Measurements from ENCODE around the gene SRXN1. TPM values are rescaled to one million over a fixed set of nuclear protein-coding genes. Genes with fewer than 3 reads are reported as not detected.
A peak's percentile ranks its signal among the peaks of the same experiment; 100 is the strongest.

SRXN1 gene
- total and polyA plus RNA-seq, 9 donors = 8.4 to 13.7 (median 10.6) TPM

DNA sequence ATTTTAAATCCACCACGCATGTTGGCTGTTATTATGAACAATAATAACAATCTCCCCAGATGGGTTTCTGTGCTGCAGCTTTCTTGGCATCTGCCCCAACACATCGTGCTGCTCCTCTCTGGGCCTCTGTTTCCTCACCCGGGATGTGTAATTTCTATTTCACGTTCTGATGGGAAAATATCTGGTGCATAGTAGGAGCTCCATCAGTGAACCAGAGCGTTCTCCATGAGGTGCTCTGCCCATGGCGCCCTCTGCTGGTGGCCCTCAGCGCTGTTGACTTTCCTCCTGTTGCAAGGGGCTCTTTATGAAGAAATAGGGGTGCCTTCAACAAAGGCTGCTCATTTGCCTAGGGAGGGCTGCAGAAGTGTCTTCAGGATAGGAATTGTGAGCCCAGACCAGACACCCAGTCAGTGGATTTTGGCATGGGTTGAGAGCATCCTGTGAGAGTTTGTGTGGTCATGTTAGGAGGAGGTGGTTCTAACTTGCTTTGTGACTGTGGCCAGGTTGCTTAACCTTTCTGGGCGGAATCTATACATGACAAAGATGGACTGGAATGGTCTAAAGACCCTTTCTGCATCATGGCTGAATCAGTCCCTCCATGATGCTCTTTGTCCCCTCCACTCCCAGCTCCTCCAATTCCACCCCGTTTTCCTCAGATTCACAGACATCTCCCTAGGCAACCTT is 14.5 kb upstream of the SRXN1 start:
- H3K9me3 ChIP-seq (replicated peaks; ENCODE audit: control insufficient read depth, low read depth, low read length) = no peaks in the 10 kb centered on the region
- DNase-seq = no peak
- no peaks in the 10 kb centered on the region for H3K4me1 ChIP-seq (ENCODE audit: control insufficient read depth, insufficient read depth, low read length)
- no peak overlapping the region for H3K4me3 ChIP-seq (ENCODE audit: low read length)
- WGBS (ENCODE audit: insufficient coverage) = 0% methylated on average over 3 of the region's 9 CpGs
- H3K27ac ChIP-seq (ENCODE audit: low read length) = no peak overlapping the region
- H3K36me3 ChIP-seq (ENCODE audit: control insufficient read depth, insufficient read depth, low read length) = no peaks in the 10 kb centered on the region
- H3K27me3 ChIP-seq (ENCODE audit: control insufficient read depth, insufficient read depth, low read length) = peaks cover 61% of the 10 kb centered on the region

DNA sequence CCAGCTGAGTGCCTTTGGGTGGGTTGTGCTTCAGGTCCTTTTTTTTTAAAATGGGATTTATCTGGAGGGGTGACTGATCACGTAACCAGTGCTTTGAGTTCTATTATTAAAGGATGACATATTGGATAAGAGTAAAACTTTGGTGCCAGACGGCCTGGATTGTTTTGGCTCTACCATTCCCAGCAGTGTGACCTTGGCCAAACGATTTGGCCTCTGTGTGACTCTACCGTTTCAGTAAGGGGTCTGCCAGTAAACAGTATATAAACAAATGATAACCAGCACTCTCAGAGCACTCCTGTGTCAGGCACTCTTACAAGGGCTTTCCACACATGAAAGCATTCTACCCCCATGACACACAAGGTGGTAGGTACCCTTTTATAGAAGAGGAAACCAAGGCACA is 13.9 kb upstream of the SRXN1 start:
- DNase-seq = no peak

DNA sequence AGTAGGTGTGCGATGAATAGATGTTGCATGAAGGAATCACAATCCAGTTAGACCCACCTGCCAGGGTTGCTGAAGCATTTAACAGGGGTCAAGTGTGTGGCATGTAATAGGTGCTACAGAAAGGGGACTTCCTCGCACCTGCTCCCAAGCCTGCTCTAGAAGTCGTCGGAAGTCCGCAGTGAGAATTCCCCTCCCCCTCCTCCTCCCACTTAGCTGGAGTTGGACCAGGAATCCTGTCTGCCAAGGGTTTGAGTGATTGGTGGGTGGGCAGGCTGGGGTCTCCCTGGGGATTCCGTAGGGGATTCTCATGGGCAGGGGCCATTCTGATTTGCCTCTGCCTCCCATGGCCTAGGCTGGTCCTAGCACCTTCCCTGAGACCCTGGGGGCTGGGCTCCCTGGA is 12.3 kb upstream of the SRXN1 start:
- peaks cover 68% of the 10 kb centered on the region for H3K27me3 ChIP-seq (ENCODE audit: control insufficient read depth, insufficient read depth, low read length)
- H3K9me3 ChIP-seq (replicated peaks; ENCODE audit: control insufficient read depth, low read depth, low read length) = no peaks in the 10 kb centered on the region
- H3K4me1 ChIP-seq (ENCODE audit: control insufficient read depth, insufficient read depth, low read length) = peaks cover 7% of the 10 kb centered on the region
- DNase-seq = no peak
- no peak overlapping the region for H3K27ac ChIP-seq (ENCODE audit: low read length)
- no peak overlapping the region for H3K4me3 ChIP-seq (ENCODE audit: low read length)
- 0% methylated on average over 1 of the region's 6 CpGs for WGBS (ENCODE audit: insufficient coverage)
- H3K36me3 ChIP-seq (ENCODE audit: control insufficient read depth, insufficient read depth, low read length) = no peaks in the 10 kb centered on the region

More for the DNA sequence above, 13.9 kb upstream of the SRXN1 start:
- Histone ChIP-seq H3K36me3 (ENCODE audit: control insufficient read depth, insufficient read depth, low read length) (no peaks in the 10 kb centered on the region), H3K4me1 (ENCODE audit: control insufficient read depth, insufficient read depth, low read length) (peaks cover 4% of the 10 kb centered on the region), H3K9me3 (replicated peaks; ENCODE audit: control insufficient read depth, low read depth, low read length) (no peaks in the 10 kb centered on the region), H3K27me3 (ENCODE audit: control insufficient read depth, insufficient read depth, low read length) (peaks cover 62% of the 10 kb centered on the region), H3K27ac (ENCODE audit: low read length) (no peak overlapping the region), H3K4me3 (ENCODE audit: low read length) (no peak overlapping the region)
- WGBS (ENCODE audit: insufficient coverage) = 51% methylated on average over 3 of the region's 4 CpGs

DNA sequence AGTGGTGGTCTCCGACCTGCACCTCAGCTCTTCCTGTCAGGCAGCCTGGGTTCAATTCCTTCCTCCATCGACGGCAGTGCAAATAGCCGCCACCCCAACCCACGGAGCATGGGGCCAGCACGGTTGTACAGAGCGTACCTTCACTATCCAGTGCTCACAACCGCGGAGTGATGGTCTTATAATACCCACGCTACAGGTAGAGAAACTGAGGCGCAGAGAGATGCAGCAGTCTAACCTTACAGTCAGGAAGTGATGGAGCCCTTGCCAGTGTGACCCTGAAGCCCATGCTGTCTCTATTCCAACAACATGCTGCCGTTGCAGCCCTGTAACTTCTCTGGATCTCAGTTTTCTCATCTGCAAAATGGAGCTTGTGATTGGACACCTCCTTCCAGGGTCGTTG is 11.6 kb upstream of the SRXN1 start:
- DNase-seq = no peak
- peaks cover 7% of the 10 kb centered on the region for H3K4me1 ChIP-seq (ENCODE audit: control insufficient read depth, insufficient read depth, low read length)
- 38% methylated on average over 13 of the region's 13 CpGs for WGBS (ENCODE audit: insufficient coverage)
- H3K36me3 ChIP-seq (ENCODE audit: control insufficient read depth, insufficient read depth, low read length) = no peaks in the 10 kb centered on the region
- H3K27ac ChIP-seq (ENCODE audit: low read length) = no peak overlapping the region
- peaks cover 72% of the 10 kb centered on the region for H3K27me3 ChIP-seq (ENCODE audit: control insufficient read depth, insufficient read depth, low read length)
- H3K4me3 ChIP-seq (ENCODE audit: low read length) = no peak overlapping the region
- no peaks in the 10 kb centered on the region for H3K9me3 ChIP-seq (replicated peaks; ENCODE audit: control insufficient read depth, low read depth, low read length)

DNA sequence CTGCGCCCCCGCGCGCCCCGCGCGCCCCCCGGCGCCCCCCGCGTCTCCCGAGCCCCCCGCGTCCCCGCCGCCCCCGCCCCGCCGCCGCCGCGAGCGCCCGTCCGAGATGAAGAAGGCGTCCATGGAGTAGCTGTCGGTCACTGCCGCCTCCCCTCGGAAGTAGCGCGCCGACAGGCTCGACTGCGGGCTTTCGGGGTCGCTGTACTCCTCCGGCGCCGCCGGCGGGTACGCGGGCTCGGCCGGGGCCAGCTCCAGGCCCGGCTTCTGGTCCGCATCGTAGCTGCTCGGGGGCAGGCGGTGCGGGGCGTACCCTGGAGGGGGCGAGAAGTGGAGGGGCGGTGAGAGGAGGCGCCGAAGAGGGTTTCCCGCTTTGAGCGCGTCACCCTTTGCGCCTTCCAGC is 11.2 kb upstream of the SRXN1 start:
- DNase-seq = no peak
- Histone ChIP-seq H3K4me1 (ENCODE audit: control insufficient read depth, insufficient read depth, low read length) (peaks cover 7% of the 10 kb centered on the region), H3K27ac (ENCODE audit: low read length) (no peak overlapping the region), H3K36me3 (ENCODE audit: control insufficient read depth, insufficient read depth, low read length) (no peaks in the 10 kb centered on the region), H3K9me3 (replicated peaks; ENCODE audit: control insufficient read depth, low read depth, low read length) (no peaks in the 10 kb centered on the region), H3K27me3 (ENCODE audit: control insufficient read depth, insufficient read depth, low read length) (peaks cover 76% of the 10 kb centered on the region), H3K4me3 (ENCODE audit: low read length) (no peak overlapping the region)
- WGBS (ENCODE audit: insufficient coverage) = 3% methylated on average over 57 of the region's 60 CpGs

DNA sequence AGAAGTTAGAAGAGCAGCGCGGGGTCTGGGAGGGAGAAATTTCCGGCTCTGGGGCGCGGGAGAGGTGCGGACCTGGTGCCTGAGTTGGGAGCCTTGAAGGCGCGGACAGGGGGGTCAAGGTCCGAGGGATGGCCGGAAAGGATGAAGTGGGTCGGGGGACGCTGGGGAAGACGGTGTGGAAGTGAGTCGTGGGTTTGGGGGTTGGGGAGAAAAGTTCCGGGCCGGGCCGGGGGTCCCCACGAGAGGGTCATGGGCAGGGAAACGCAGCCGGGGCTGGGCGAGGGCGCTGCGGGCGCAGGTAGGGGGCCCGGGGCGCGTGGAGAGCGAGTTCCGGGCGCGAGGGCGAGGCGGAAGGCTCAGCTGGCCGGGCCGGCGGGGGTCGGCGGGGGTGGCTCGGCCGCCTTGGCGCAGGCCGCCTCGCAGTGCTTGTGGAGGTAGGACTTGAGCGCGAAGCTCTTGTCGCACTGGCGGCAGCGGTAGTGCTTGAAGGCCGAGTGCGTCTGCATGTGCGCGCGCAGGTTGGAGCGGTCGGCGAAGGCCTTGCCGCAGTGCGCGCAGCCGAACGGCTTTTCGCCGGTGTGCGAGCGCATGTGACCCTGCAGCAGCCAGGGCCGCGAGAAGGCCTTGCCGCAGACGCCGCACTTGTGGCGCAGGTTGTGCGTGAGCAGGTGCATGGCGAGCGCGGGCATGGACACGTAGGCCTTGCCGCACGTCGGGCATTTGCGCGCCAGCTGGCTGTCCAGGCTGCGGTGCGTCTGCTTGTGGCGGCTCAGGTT is 10.5 kb upstream of the SRXN1 start:
- DNase-seq = no peak
- H3K36me3 ChIP-seq (ENCODE audit: control insufficient read depth, insufficient read depth, low read length) = no peaks in the 10 kb centered on the region
- H3K4me1 ChIP-seq (ENCODE audit: control insufficient read depth, insufficient read depth, low read length) = peaks cover 7% of the 10 kb centered on the region
- H3K27ac ChIP-seq (ENCODE audit: low read length) = no peak overlapping the region
- 4% methylated on average over 84 of the region's 84 CpGs for WGBS (ENCODE audit: insufficient coverage)
- no peaks in the 10 kb centered on the region for H3K9me3 ChIP-seq (replicated peaks; ENCODE audit: control insufficient read depth, low read depth, low read length)
- peaks cover 80% of the 10 kb centered on the region for H3K27me3 ChIP-seq (ENCODE audit: control insufficient read depth, insufficient read depth, low read length)
- no peak overlapping the region for H3K4me3 ChIP-seq (ENCODE audit: low read length)

DNA sequence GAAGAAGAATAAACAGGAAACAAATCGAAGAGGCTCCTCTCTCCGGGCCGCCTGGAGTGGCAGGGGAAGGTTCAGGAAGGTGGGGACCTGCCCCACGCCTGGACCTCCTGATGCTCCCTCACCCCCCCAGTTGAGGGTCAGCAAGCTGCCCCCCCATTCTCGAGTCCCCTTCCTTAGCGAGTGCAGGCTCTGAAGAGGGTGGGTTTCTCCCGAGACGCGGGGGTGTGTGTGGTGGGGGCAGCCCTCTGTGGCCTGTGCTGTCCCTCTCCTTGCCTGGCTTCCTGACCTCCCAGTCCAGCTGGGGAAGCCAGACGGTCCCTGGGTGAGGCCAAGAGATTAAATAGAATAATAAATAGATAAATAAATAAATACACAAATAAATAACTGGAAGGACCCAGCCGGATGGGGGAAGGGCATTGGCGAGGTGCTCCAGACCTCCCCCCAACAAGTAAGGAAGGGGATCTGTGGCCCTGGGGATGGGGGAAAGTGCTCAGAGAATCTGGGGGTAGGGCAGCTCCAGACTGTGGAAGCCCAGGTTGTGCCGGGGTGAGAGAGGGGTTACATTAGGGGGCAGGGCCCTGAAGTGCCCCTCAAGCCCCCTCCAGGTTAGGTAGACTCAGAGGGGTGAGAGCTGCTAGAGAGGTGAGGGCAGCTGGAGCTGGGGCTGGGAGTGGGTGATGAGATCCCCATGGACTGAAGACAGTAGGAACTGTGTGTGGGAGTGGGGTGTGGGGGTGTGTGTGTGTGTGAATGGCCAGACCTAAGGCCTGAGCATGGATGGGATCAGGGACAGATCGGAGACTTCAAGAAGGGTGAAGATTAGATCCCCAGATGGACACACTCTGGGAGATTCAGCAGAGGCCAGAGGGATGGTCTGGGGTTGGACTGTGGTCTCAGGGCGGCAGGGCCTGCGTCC is 9.5 kb upstream of the SRXN1 start:
- Histone ChIP-seq H3K27me3 (ENCODE audit: control insufficient read depth, insufficient read depth, low read length) (peaks cover 80% of the 10 kb centered on the region), H3K4me3 (ENCODE audit: low read length) (no peak overlapping the region), H3K9me3 (replicated peaks; ENCODE audit: control insufficient read depth, low read depth, low read length) (no peaks in the 10 kb centered on the region), H3K27ac (ENCODE audit: low read length) (no peak overlapping the region), H3K36me3 (ENCODE audit: control insufficient read depth, insufficient read depth, low read length) (no peaks in the 10 kb centered on the region), H3K4me1 (ENCODE audit: control insufficient read depth, insufficient read depth, low read length) (peaks cover 7% of the 10 kb centered on the region)
- 38% methylated on average over 4 of the region's 16 CpGs for WGBS (ENCODE audit: insufficient coverage)
- DNase-seq = no peak

DNA sequence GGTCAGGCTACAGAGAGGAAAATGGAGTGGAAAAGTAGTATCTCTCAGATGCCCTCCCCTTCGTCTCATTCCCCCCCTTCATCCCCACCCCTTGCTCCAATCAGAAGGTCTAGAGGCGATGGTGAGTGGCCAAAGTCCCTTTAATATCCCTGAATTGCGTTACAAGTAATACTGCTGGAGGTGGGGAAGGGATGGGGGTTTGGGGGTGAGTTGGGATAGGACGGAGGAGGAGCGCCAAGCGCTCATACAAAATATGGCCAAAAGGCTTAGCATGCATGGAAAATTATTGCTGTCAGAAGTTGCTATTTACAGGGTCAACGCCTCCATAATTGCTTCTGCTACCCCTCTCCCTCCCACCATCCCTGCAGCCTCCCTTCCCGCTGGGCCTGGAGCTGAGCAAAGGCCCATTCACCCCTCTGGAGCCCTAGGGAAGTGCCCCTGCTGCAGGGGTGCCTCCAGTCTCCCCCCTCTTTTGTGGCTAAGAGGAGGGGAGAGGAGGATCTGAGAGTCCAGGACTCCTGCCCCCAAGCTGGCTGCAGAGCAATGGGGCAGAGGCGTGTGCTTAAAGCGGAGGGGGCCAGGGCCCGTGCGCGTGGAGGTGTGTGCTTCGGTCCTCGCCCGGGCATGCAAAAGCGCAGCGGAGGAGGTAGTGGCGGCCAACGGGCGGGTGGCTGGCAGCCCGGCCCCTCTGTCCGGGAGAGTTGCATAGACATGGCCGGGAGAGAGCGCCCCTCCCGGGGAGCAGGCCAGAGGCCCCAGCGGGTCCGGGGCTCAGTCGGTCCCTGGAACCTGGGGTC is 8.7 kb upstream of the SRXN1 start:
- H3K27me3 ChIP-seq (ENCODE audit: control insufficient read depth, insufficient read depth, low read length) = peaks cover 80% of the 10 kb centered on the region
- no peak overlapping the region for H3K27ac ChIP-seq (ENCODE audit: low read length)
- no peaks in the 10 kb centered on the region for H3K36me3 ChIP-seq (ENCODE audit: control insufficient read depth, insufficient read depth, low read length)
- WGBS (ENCODE audit: insufficient coverage) = 10% methylated on average over 21 of the region's 29 CpGs
- H3K9me3 ChIP-seq (replicated peaks; ENCODE audit: control insufficient read depth, low read depth, low read length) = no peaks in the 10 kb centered on the region
- no peak for DNase-seq
- no peak overlapping the region for H3K4me3 ChIP-seq (ENCODE audit: low read length)
- H3K4me1 ChIP-seq (ENCODE audit: control insufficient read depth, insufficient read depth, low read length) = peaks cover 7% of the 10 kb centered on the region

DNA sequence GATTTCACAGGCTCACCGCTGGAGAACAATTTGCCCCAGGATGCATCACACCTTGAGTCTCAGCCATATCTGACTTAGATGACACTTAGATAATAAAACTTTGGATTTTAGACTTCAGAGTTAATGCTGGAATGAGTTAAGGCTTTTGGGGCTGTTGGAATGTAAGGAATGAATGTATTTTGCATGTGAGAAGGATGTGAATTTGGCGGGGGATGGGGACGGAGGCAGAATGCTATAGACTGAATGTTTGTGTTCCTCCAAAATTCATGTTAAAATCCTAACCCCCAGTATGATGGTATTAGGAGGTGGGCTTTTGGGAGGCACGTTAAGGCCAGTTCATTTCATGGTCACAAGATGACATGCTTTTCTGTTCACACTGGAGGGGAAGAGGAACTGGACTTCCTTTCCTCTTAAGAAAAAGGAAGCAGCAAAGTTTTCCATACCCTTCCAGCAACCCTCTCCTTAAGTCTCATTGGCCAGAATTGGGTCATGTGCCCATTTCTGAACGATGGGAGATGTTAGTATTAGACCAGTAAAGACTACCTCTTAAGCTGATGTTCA is 5.8 kb upstream of the SRXN1 start:
- Histone ChIP-seq H3K27me3 (ENCODE audit: control insufficient read depth, insufficient read depth, low read length) (peaks cover 57% of the 10 kb centered on the region), H3K9me3 (replicated peaks; ENCODE audit: control insufficient read depth, low read depth, low read length) (no peaks in the 10 kb centered on the region), H3K27ac (ENCODE audit: low read length) (no peak overlapping the region), H3K36me3 (ENCODE audit: control insufficient read depth, insufficient read depth, low read length) (no peaks in the 10 kb centered on the region), H3K4me3 (ENCODE audit: low read length) (no peak overlapping the region), H3K4me1 (ENCODE audit: control insufficient read depth, insufficient read depth, low read length) (peaks cover 11% of the 10 kb centered on the region)
- WGBS (ENCODE audit: insufficient coverage) = no CpG with 5 or more reads among the region's 5 CpGs
- DNase-seq = peak; percentile 74

Data from muscle of leg (tissue), 11 donors.